HepG2 (cell line): ENCODE measurements around the gene PRR36. TPM values are rescaled to one million over a fixed set of nuclear protein-coding genes. Genes with fewer than 3 reads are reported as not detected.

Experiments
- ARID3A ChIP-seq: IDR thresholded peaks from 2 replicates; pipeline ENCODE4 v1.6.1; 2012; ENCODE audit warnings: low read depth, low read length, improper control_type of control experiment
- FOXA3 ChIP-seq: IDR thresholded peaks from 2 replicates; pipeline ENCODE4 v1.6.1; 2016; ENCODE audit warnings: missing genetic modification reagents, missing compliant biosample characterization
- HOXA5 ChIP-seq: sonication (generic); formaldehyde crosslinking; IDR thresholded peaks from 2 replicates; pipeline ENCODE4 v1.4.0; 2020; ENCODE audit warnings: missing genetic modification reagents
- KDM3A ChIP-seq: IDR thresholded peaks from 2 replicates; pipeline ENCODE4 v1.6.1; 2018; ENCODE audit warnings: low read depth, missing compliant biosample characterization
- MATR3 ChIP-seq: sonication (generic); formaldehyde crosslinking; IDR thresholded peaks from 2 replicates; pipeline ENCODE4 v1.4.0; 2020; ENCODE audit warnings: missing genetic modification reagents
- RFXAP ChIP-seq: sonication (generic); formaldehyde crosslinking; IDR thresholded peaks from 2 replicates; pipeline ENCODE4 v1.4.0; 2020; ENCODE audit warnings: missing genetic modification reagents, borderline replicate concordance
- ZBTB21 ChIP-seq: sonication (generic); formaldehyde crosslinking; IDR thresholded peaks from 2 replicates; pipeline ENCODE4 v1.4.0; 2020; ENCODE audit warnings: missing genetic modification reagents
- ZBTB3 ChIP-seq: sonication (generic); formaldehyde crosslinking; IDR thresholded peaks from 2 replicates; pipeline ENCODE4 v1.4.0; 2020; ENCODE audit warnings: low read depth, mild to moderate bottlenecking, moderate library complexity, missing genetic modification reagents, borderline replicate concordance
- ZC3H4 ChIP-seq: sonication (generic); formaldehyde crosslinking; IDR thresholded peaks from 2 replicates; pipeline ENCODE4 v1.4.0; 2020; ENCODE audit warnings: missing genetic modification reagents, borderline replicate concordance
- ZHX1 ChIP-seq: sonication (generic); formaldehyde crosslinking; IDR thresholded peaks from 2 replicates; pipeline ENCODE4 v1.8.1; 2022; ENCODE audit warnings: low read depth, mild to moderate bottlenecking, missing genetic modification reagents
- ZNF329 ChIP-seq: sonication (generic); formaldehyde crosslinking; IDR thresholded peaks from 2 replicates; pipeline ENCODE4 v1.9.0; 2021; ENCODE audit warnings: low read depth, mild to moderate bottlenecking, missing genetic modification reagents
- ZNF549 ChIP-seq: sonication (generic); formaldehyde crosslinking; IDR thresholded peaks from 2 replicates; pipeline ENCODE4 v1.5.0; 2020; ENCODE audit warnings: missing genetic modification reagents
- ZNF619 ChIP-seq: sonication (generic); formaldehyde crosslinking; IDR thresholded peaks from 2 replicates; pipeline ENCODE4 v1.4.0; 2020; ENCODE audit warnings: mild to moderate bottlenecking, missing genetic modification reagents
- ZNF709 ChIP-seq: sonication (generic); formaldehyde crosslinking; IDR thresholded peaks from 2 replicates; pipeline ENCODE4 v1.5.0; 2020; ENCODE audit warnings: mild to moderate bottlenecking, missing genetic modification reagents
- ZNF891 ChIP-seq: sonication (generic); formaldehyde crosslinking; IDR thresholded peaks from 2 replicates; pipeline ENCODE4 v1.5.0; 2020; ENCODE audit warnings: mild to moderate bottlenecking, missing genetic modification reagents
- polyA plus RNA-seq, 8 experiments: library from polyadenylated mRNA; depleted of rRNA in 3 of 8; stranded (reverse) in 7 of 8; unstranded in 1 of 8; fragments of >200 nt; fragmentation: Illumina TruSeq in 4 of 8; extraction: Trizol in 4 of 8; gene quantifications; 2 replicates each; pipeline versions ENCODE4 v1.2.1 to v1.2.3, GENCODE V29; 2011 to 2016; ENCODE audit warnings: low read depth in 4 of 8, missing spikeins in 1 of 8, mixed read lengths in 1 of 8; ENCODE audit not compliant: insufficient read depth in 1 of 8
- total RNA-seq, 5 experiments: library from RNA; depleted of rRNA; stranded (reverse); fragments of >200 nt; fragmentation: Illumina TruSeq; extraction: Trizol; gene quantifications; 2 replicates each; pipeline ENCODE4 v1.2.3, GENCODE V29; 2016; ENCODE audit warnings: low read depth in 1 of 5
- TF ChIP-seq, protein P1 (sequence below): sonication (generic); formaldehyde crosslinking; IDR thresholded peaks from 2 replicates; pipeline ENCODE4 v1.5.0; 2020; ENCODE audit warnings: mild to moderate bottlenecking, missing genetic modification reagents, moderate library complexity
- TF ChIP-seq, protein P2 (sequence below): sonication (generic); formaldehyde crosslinking; conservative IDR thresholded peaks from 2 replicates; pipeline ENCODE4 v1.4.0; 2020; ENCODE audit warnings: mild to moderate bottlenecking, missing genetic modification reagents, moderate library complexity

The PRR36 gene
- total and polyA plus RNA-seq, 2 of the 13 experiments (the other 11 are each of a cell fraction or from before 2014, with no cell fraction given): 0.07 to 0.17 TPM

- peak; percentile 19; the same call in 1 of the 2 replicates for TF ChIP-seq ZHX1
- TF ChIP-seq KDM3A: no peak
- TF ChIP-seq ARID3A: no peak
- TF ChIP-seq, protein P1, sequence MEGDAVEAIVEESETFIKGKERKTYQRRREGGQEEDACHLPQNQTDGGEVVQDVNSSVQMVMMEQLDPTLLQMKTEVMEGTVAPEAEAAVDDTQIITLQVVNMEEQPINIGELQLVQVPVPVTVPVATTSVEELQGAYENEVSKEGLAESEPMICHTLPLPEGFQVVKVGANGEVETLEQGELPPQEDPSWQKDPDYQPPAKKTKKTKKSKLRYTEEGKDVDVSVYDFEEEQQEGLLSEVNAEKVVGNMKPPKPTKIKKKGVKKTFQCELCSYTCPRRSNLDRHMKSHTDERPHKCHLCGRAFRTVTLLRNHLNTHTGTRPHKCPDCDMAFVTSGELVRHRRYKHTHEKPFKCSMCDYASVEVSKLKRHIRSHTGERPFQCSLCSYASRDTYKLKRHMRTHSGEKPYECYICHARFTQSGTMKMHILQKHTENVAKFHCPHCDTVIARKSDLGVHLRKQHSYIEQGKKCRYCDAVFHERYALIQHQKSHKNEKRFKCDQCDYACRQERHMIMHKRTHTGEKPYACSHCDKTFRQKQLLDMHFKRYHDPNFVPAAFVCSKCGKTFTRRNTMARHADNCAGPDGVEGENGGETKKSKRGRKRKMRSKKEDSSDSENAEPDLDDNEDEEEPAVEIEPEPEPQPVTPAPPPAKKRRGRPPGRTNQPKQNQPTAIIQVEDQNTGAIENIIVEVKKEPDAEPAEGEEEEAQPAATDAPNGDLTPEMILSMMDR (CRISPR knock-in tag): peak; percentile 99
- no peak; the same call in 1 of the 2 replicates for TF ChIP-seq ZNF709 (CRISPR knock-in tag)
- 0 out of 2 replicates have a peak, but pooled peaks have one; percentile 8 for TF ChIP-seq ZBTB3 (CRISPR knock-in tag)
- no peak; the same call in 1 of the 2 replicates for TF ChIP-seq ZNF891
- peak; percentile 61 for TF ChIP-seq ZNF329
- no peak for TF ChIP-seq ZC3H4 (CRISPR knock-in tag)
- no peak for TF ChIP-seq ZBTB21
- TF ChIP-seq FOXA3: peak; percentile 70; the same call in 1 of the 2 replicates
- TF ChIP-seq, protein P2, sequence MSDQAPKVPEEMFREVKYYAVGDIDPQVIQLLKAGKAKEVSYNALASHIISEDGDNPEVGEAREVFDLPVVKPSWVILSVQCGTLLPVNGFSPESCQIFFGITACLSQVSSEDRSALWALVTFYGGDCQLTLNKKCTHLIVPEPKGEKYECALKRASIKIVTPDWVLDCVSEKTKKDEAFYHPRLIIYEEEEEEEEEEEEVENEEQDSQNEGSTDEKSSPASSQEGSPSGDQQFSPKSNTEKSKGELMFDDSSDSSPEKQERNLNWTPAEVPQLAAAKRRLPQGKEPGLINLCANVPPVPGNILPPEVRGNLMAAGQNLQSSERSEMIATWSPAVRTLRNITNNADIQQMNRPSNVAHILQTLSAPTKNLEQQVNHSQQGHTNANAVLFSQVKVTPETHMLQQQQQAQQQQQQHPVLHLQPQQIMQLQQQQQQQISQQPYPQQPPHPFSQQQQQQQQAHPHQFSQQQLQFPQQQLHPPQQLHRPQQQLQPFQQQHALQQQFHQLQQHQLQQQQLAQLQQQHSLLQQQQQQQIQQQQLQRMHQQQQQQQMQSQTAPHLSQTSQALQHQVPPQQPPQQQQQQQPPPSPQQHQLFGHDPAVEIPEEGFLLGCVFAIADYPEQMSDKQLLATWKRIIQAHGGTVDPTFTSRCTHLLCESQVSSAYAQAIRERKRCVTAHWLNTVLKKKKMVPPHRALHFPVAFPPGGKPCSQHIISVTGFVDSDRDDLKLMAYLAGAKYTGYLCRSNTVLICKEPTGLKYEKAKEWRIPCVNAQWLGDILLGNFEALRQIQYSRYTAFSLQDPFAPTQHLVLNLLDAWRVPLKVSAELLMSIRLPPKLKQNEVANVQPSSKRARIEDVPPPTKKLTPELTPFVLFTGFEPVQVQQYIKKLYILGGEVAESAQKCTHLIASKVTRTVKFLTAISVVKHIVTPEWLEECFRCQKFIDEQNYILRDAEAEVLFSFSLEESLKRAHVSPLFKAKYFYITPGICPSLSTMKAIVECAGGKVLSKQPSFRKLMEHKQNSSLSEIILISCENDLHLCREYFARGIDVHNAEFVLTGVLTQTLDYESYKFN (CRISPR knock-in tag): peak; percentile 76
- TF ChIP-seq MATR3 (CRISPR knock-in tag): no peak
- TF ChIP-seq RFXAP (CRISPR knock-in tag): peak; percentile 72; the same call in 1 of the 2 replicates
- no peak for TF ChIP-seq ZNF549 (CRISPR knock-in tag)
- TF ChIP-seq ZNF619 (CRISPR knock-in tag): peak; percentile 70; the same call in 1 of the 2 replicates
- peak; percentile 52; the same call in 1 of the 2 replicates for TF ChIP-seq HOXA5 (CRISPR knock-in tag)
These were observed 29.3 kb upstream of the PRR36 start, which contains the start of gene MAP2K7 (continued) for GRCh38 chr19:7903244-7904073.
